CD14-positive monocyte (primary cell): ENCODE results near the gene HMOX1. TPM values are rescaled to one million over a fixed set of nuclear protein-coding genes. Genes with fewer than 3 reads are reported as not detected.

Experiments
- DNase-seq, 3 donors: peaks; one replicate each; pipeline ENCODE4 v3.0.0-alpha.2; 2011 to 2022
- H2AFZ ChIP-seq: 2 replicates; pipeline ENCODE4 v1.6.0; 2012; ENCODE audit warnings: mild to moderate bottlenecking, low read depth, low read length, inconsistent platforms; ENCODE audit not compliant: insufficient read depth, poor library complexity, severe bottlenecking
- H3K27ac ChIP-seq, 2 donors: 1 replicate in 1 of 2; 2 replicates in 1 of 2; pipeline ENCODE4 v1.5.1; 2012 to 2013; ENCODE audit warnings: low read length in 2 of 2, control low read depth in 1 of 2, inconsistent platforms in 1 of 2, low read depth in 1 of 2, mild to moderate bottlenecking in 1 of 2
- H3K27me3 ChIP-seq, 2 donors: one replicate each; pipeline versions ENCODE4 v1.6.0 to v1.6.1; 2011 to 2013; ENCODE audit warnings: low read length in 2 of 2; ENCODE audit not compliant: control insufficient read depth in 2 of 2, insufficient read depth in 2 of 2
- H3K36me3 ChIP-seq, 2 donors: replicated peaks in 1 of 2; 1 replicate in 1 of 2; 2 replicates in 1 of 2; pipeline versions ENCODE4 v1.5.1 to v1.6.1; 2012 to 2013; ENCODE audit warnings: low read length in 2 of 2, control low read depth in 1 of 2, inconsistent platforms in 1 of 2, mild to moderate bottlenecking in 1 of 2; ENCODE audit not compliant: insufficient read depth in 2 of 2, control insufficient read depth in 1 of 2
- H3K4me1 ChIP-seq, 2 donors: 1 replicate in 1 of 2; 2 replicates in 1 of 2; pipeline versions ENCODE4 v1.5.1 to v1.6.1; 2012 to 2013; ENCODE audit warnings: low read length in 2 of 2, control low read depth in 1 of 2, inconsistent platforms in 1 of 2, mild to moderate bottlenecking in 1 of 2, moderate library complexity in 1 of 2; ENCODE audit not compliant: insufficient read depth in 2 of 2, control insufficient read depth in 1 of 2
- H3K4me2 ChIP-seq: replicated peaks from 2 replicates; pipeline ENCODE3; 2012; ENCODE audit warnings: low read length, moderate library complexity, mild to moderate bottlenecking; ENCODE audit not compliant: poor library complexity, severe bottlenecking; ENCODE audit errors: extremely low read depth
- H3K4me3 ChIP-seq, 3 experiments: fragments of 200-600 bp in 1 of 3; sonication (generic) in 1 of 3; replicated peaks in 1 of 3; 1 replicate in 2 of 3; 2 replicates in 1 of 3; pipeline ENCODE4 v1.5.1; 2011 to 2013; ENCODE audit warnings: low read length in 3 of 3, mild to moderate bottlenecking in 3 of 3, control low read depth in 2 of 3, low read depth in 2 of 3, inconsistent platforms in 1 of 3, moderate library complexity in 1 of 3
- H3K79me2 ChIP-seq: 2 replicates; pipeline ENCODE4 v1.6.0; 2012; ENCODE audit warnings: mild to moderate bottlenecking, control low read depth, inconsistent platforms, low read length, moderate library complexity; ENCODE audit not compliant: insufficient read depth
- H3K9ac ChIP-seq: 2 replicates; pipeline ENCODE4 v1.6.0; 2017; ENCODE audit warnings: low read length, mild to moderate bottlenecking; ENCODE audit not compliant: insufficient read depth, poor library complexity, severe bottlenecking
- H3K9me3 ChIP-seq, 2 donors: replicated peaks in 1 of 2; 1 replicate in 1 of 2; 2 replicates in 1 of 2; pipeline versions ENCODE4 v1.5.1 to v1.6.1; 2012 to 2013; ENCODE audit warnings: low read length in 2 of 2, control low read depth in 1 of 2; ENCODE audit not compliant: control insufficient read depth in 1 of 2, insufficient read depth in 1 of 2
- H4K20me1 ChIP-seq: 2 replicates; pipeline ENCODE4 v1.6.0; 2012; ENCODE audit warnings: mild to moderate bottlenecking, low read length, control low read depth, moderate library complexity; ENCODE audit not compliant: insufficient read depth
- H3K27ac Mint-ChIP-seq, 7 donors: one replicate each; pipeline ENCODE4 v1.8.0; 2020; ENCODE audit warnings: mild to moderate bottlenecking in 7 of 7, mixed read lengths in 7 of 7, moderate library complexity in 6 of 7, inconsistent platforms in 2 of 7
- H3K27me3 Mint-ChIP-seq, 3 donors: one replicate each; pipeline ENCODE4 v1.8.0; 2021 to 2022; ENCODE audit warnings: low read depth in 3 of 3, mild to moderate bottlenecking in 3 of 3, mixed read lengths in 3 of 3, moderate library complexity in 3 of 3, inconsistent platforms in 1 of 3
- H3K36me3 Mint-ChIP-seq, 2 donors: one replicate each; pipeline ENCODE4 v1.8.0; 2020; ENCODE audit warnings: mixed read lengths in 2 of 2, inconsistent platforms in 1 of 2, mild to moderate bottlenecking in 1 of 2
- H3K4me1 Mint-ChIP-seq: one replicate; pipeline ENCODE4 v1.8.0; 2020; ENCODE audit warnings: mild to moderate bottlenecking, mixed read lengths
- H3K4me3 Mint-ChIP-seq, 2 donors: one replicate each; pipeline ENCODE4 v1.8.0; 2020; ENCODE audit warnings: mild to moderate bottlenecking in 2 of 2, mixed read lengths in 2 of 2, moderate library complexity in 1 of 2
- H3K9me3 Mint-ChIP-seq, 7 donors: one replicate each; pipeline ENCODE4 v1.8.0; 2020 to 2022; ENCODE audit warnings: mixed read lengths in 7 of 7, mild to moderate bottlenecking in 6 of 7, moderate library complexity in 6 of 7, inconsistent platforms in 2 of 7
- WGBS: methylation state at CpG from one replicate; pipeline ENCODE4 v1.1.5; 2013; ENCODE audit warnings: missing lambda C conversion rate; ENCODE audit not compliant: insufficient coverage; 5-methylcytosine and 5-hydroxymethylcytosine counted together
- intact Hi-C, 2 donors: fragments of 100-400 bp; cut with micrococcal nuclease; formaldehyde crosslinking; loops; one replicate each; pipeline versions ENCODE4 v1.15.0 to v1.15.1; 2023
- polyA plus RNA-seq, 3 donors: library from polyadenylated mRNA; depleted of rRNA in 1 of 3; unstranded in 2 of 3; stranded (reverse) in 1 of 3; fragments of 300-500 nt in 2 of 3; fragments of >200 nt in 1 of 3; fragmentation: Illumina TruSeq in 2 of 3; gene quantifications; 1 replicate in 2 of 3; 2 replicates in 1 of 3; pipeline ENCODE4 v1.2.3, GENCODE V29; 2012 to 2021
- small RNA-seq: library from RNA; depleted of rRNA; stranded (forward); fragments of <200 nt; gene quantifications from one replicate; pipeline ENCODE3, GENCODE V24; 2012; ENCODE audit warnings: low read depth; ENCODE audit not compliant: insufficient read length
- TF ChIP-seq, protein P1 (sequence below): fragments of 200-600 bp; IDR thresholded peaks from one replicate; pipeline ENCODE4 v1.8.0; 2022; ENCODE audit warnings: antibody characterized with exemption, mild to moderate bottlenecking

The HMOX1 gene
- polyA plus RNA-seq, 3 donors: 180 to 233 (median 193) TPM

DNA sequence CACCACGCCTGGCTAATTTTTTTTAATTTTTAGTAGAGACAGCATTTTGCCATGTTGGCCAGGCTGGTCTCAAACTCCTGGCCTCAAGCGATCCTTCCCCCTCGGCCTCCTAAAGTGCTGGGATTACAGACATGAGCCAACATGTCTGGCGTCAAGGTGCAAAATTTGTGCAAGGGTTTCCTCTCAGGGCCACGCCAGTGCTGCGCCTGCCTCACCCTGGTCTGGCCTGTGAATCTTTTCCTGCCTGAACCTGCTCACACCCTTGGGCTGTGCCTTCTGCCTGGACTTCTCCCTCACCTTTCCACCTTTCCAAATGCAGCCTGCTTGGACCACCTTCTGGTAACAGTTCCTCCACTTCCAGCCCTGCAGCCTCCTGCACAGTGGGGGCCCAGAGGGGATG is 62.4 kb downstream of the HMOX1 start:
- Histone ChIP-seq H3K4me3 (no peak overlapping the region), H3K4me2 (no peak overlapping the region), H3K4me1 (peaks cover 0 to 9% of the 10 kb centered on the region in 2 donors), H3K27me3 (no peaks in the 10 kb centered on the region), H3K79me2 (no peaks in the 10 kb centered on the region), H3K27ac (no peak overlapping the region), H2AFZ (no peak overlapping the region), H3K36me3 (peaks cover 3 to 16% of the 10 kb centered on the region in 2 donors), H3K9me3 (no peaks in the 10 kb centered on the region), H3K9ac (no peak overlapping the region), H4K20me1 (no peaks in the 10 kb centered on the region)
- TF ChIP-seq, protein P1, sequence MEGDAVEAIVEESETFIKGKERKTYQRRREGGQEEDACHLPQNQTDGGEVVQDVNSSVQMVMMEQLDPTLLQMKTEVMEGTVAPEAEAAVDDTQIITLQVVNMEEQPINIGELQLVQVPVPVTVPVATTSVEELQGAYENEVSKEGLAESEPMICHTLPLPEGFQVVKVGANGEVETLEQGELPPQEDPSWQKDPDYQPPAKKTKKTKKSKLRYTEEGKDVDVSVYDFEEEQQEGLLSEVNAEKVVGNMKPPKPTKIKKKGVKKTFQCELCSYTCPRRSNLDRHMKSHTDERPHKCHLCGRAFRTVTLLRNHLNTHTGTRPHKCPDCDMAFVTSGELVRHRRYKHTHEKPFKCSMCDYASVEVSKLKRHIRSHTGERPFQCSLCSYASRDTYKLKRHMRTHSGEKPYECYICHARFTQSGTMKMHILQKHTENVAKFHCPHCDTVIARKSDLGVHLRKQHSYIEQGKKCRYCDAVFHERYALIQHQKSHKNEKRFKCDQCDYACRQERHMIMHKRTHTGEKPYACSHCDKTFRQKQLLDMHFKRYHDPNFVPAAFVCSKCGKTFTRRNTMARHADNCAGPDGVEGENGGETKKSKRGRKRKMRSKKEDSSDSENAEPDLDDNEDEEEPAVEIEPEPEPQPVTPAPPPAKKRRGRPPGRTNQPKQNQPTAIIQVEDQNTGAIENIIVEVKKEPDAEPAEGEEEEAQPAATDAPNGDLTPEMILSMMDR: no peak
- Mint-ChIP-seq H3K27ac (no peak overlapping the region), H3K36me3 (peaks cover 29 to 39% of the 10 kb centered on the region in 2 donors), H3K4me1 (peaks cover 8% of the 10 kb centered on the region), H3K9me3 (peaks cover 0 to 7% (median 0%) of the 10 kb centered on the region in 7 donors), H3K27me3 (peaks cover 0 to 2% (median 2%) of the 10 kb centered on the region in 3 donors), H3K4me3 (no peak overlapping the region)
- intact Hi-C loops: no loop called here
- no peak for DNase-seq
- WGBS: 85% methylated on average over 6 of the region's 6 CpGs

Small RNA genes lying within 50 kb of the gene (small RNA-seq; reads per million reads assigned to genes)
- gene MIR3909 (1.2 reads per million), gene MIR6069 (not detected)

Other genes with a start within 250 kb of the HMOX1 start
- 10 to 100 TPM in 1 of 3 donors, 1 to 10 TPM in 2; 6.3 to 11.4 (median 8.1) TPM for gene HMGXB4, start 123.6 kb upstream of the HMOX1 start, polyA plus RNA-seq
- 100 to 1,000 TPM in 2 of 3 donors, 10 to 100 TPM in 1; 80.5 to 167 (median 120) TPM for gene TOM1, start 81.2 kb upstream of the HMOX1 start, polyA plus RNA-seq
- 10 to 100 TPM; 23.4 to 39.8 (median 25.5) TPM for gene MCM5, start 19.0 kb downstream of the HMOX1 start, polyA plus RNA-seq
- gene RASD2, start 159.7 kb downstream of the HMOX1 start, polyA plus RNA-seq: under 1 TPM in 1 of 3 donors, not detected in 2; 0.29 TPM
- not detected for gene MB, start 236.2 kb downstream of the HMOX1 start, polyA plus RNA-seq